Adrenal gland (tissue), 5 donors: ENCODE results near the gene EGLN3.
"Not testable (repeated sequence)": the region's sequence is repeated elsewhere in the genome, so short reads cannot be mapped to it uniquely, and the experiment has no call there.

Experiments used
- POLR2A ChIP-seq, 2 donors: fragments of 450-650 bp; IDR thresholded peaks; one replicate each; pipeline ENCODE4 v1.6.1; 2017; ENCODE audit warnings: antibody characterized with exemption in 2 of 2, mild to moderate bottlenecking in 2 of 2, moderate library complexity in 1 of 2
- TF ChIP-seq, protein P1 (sequence below), 6 experiments: fragments of 450-650 bp in 4 of 6; fragments of 200-600 bp in 2 of 6; sonication (generic) in 1 of 6; IDR thresholded peaks; 1 replicate in 5 of 6; 2 replicates in 1 of 6; pipeline versions ENCODE4 v1.5.1 to v1.8.0; 2016 to 2021; ENCODE audit warnings: antibody characterized with exemption in 6 of 6, mild to moderate bottlenecking in 2 of 6, moderate library complexity in 1 of 6
- donor health status: DM: no; HTN: no; CAD: no.

DNA sequence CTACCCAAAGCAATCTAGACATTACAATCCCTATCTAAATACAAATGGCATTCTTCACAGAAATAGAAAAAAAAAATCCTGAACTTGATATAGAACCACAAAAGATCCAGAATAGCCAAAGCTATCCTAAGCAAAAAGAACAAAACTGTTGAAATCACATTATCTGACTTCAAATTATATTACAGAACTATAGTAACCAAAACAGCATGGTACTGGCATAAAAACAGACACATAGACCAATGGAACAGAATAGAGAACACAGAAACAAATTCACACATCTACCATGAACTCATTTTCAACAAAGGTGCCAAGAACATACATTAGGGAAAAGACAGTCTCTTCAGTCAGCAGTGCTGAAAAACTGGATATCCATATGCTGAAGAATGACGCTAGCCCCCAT, 19.0 kb upstream of the EGLN3 start:
- TF ChIP-seq, protein P1, sequence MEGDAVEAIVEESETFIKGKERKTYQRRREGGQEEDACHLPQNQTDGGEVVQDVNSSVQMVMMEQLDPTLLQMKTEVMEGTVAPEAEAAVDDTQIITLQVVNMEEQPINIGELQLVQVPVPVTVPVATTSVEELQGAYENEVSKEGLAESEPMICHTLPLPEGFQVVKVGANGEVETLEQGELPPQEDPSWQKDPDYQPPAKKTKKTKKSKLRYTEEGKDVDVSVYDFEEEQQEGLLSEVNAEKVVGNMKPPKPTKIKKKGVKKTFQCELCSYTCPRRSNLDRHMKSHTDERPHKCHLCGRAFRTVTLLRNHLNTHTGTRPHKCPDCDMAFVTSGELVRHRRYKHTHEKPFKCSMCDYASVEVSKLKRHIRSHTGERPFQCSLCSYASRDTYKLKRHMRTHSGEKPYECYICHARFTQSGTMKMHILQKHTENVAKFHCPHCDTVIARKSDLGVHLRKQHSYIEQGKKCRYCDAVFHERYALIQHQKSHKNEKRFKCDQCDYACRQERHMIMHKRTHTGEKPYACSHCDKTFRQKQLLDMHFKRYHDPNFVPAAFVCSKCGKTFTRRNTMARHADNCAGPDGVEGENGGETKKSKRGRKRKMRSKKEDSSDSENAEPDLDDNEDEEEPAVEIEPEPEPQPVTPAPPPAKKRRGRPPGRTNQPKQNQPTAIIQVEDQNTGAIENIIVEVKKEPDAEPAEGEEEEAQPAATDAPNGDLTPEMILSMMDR (IDR thresholded peaks at IDR 0.05) = not testable (repeated sequence)
- TF ChIP-seq POLR2A (IDR thresholded peaks at IDR 0.05) = not testable (repeated sequence)
